HEK293T (cell line): ENCODE data around the gene CDKN2AIPNL.

ENCODE experiments used
- CTCF ChIA-PET: fragments of 350-600 bp; formaldehyde crosslinking; extraction: SDS; loops from one replicate; lab custom pipeline; 2021; ENCODE audit warnings: antibody characterized with exemption, inconsistent platforms; lab: Yijun Ruan, JAX
- POLR2A ChIA-PET: fragments of 350-600 bp; formaldehyde crosslinking; extraction: SDS; loops from one replicate; lab custom pipeline; 2020; ENCODE audit warnings: antibody characterized with exemption, inconsistent platforms; lab: Yijun Ruan, JAX
- DNase-seq: peaks from one replicate; pipeline ENCODE4 v3.0.0; 2012; ENCODE audit warnings: mixed read lengths; ENCODE audit errors: extremely low spot score
- ARNT ChIP-seq: fragments of 450-650 bp; IDR thresholded peaks from 2 replicates; pipeline ENCODE4 v1.6.1; 2017; ENCODE audit warnings: mild to moderate bottlenecking
- BHLHE40 ChIP-seq: fragments of 450-650 bp; IDR thresholded peaks from 2 replicates; pipeline ENCODE4 v1.6.1; 2016; ENCODE audit warnings: mild to moderate bottlenecking, moderate library complexity, borderline replicate concordance
- CTBP1 ChIP-seq: fragments of 450-650 bp; IDR thresholded peaks from 2 replicates; pipeline ENCODE4 v1.6.1; 2016; ENCODE audit warnings: borderline replicate concordance
- ELF4 ChIP-seq: fragments of 450-650 bp; IDR thresholded peaks from 2 replicates; pipeline ENCODE4 v1.6.1; 2017; ENCODE audit warnings: antibody characterized with exemption
- FOXA1 ChIP-seq: fragments of 450-650 bp; IDR thresholded peaks from 2 replicates; pipeline ENCODE4 v1.6.1; 2016; ENCODE audit warnings: mild to moderate bottlenecking
- FOXK2 ChIP-seq: fragments of 450-650 bp; IDR thresholded peaks from 2 replicates; pipeline ENCODE4 v1.6.1; 2016; ENCODE audit warnings: mild to moderate bottlenecking
- FOXM1 ChIP-seq: fragments of 450-650 bp; IDR thresholded peaks from 2 replicates; pipeline ENCODE4 v1.6.1; 2017; ENCODE audit warnings: mild to moderate bottlenecking, borderline replicate concordance
- HDGF ChIP-seq: fragments of 450-650 bp; IDR thresholded peaks from 2 replicates; pipeline ENCODE4 v1.6.1; 2017; ENCODE audit warnings: antibody characterized with exemption, borderline replicate concordance
- L3MBTL2 ChIP-seq: fragments of 450-650 bp; conservative IDR thresholded peaks from 2 replicates; pipeline ENCODE4 v1.6.1; 2016; ENCODE audit warnings: mild to moderate bottlenecking
- LEF1 ChIP-seq: fragments of 450-650 bp; IDR thresholded peaks from 2 replicates; pipeline ENCODE4 v1.6.1; 2017; ENCODE audit warnings: mild to moderate bottlenecking, borderline replicate concordance
- NFRKB ChIP-seq: fragments of 450-650 bp; IDR thresholded peaks from 2 replicates; pipeline ENCODE4 v1.6.1; 2016; ENCODE audit warnings: mild to moderate bottlenecking, moderate library complexity
- PKNOX1 ChIP-seq: fragments of 450-650 bp; IDR thresholded peaks from 2 replicates; pipeline ENCODE4 v1.6.1; 2016
- SP1 ChIP-seq: fragments of 450-650 bp; IDR thresholded peaks from 2 replicates; pipeline ENCODE4 v1.6.1; 2017
- SUZ12 ChIP-seq: fragments of 450-650 bp; IDR thresholded peaks from 2 replicates; pipeline ENCODE4 v1.6.1; 2016; ENCODE audit warnings: mild to moderate bottlenecking
- TARDBP ChIP-seq: fragments of 450-650 bp; IDR thresholded peaks from 2 replicates; pipeline ENCODE4 v1.6.1; 2016
- ZNF384 ChIP-seq: fragments of 450-650 bp; IDR thresholded peaks from 2 replicates; pipeline ENCODE4 v1.6.1; 2016

The CDKN2AIPNL gene

GRCh38 chr5:134440201-134440755 lies 28.6 kb upstream of the CDKN2AIPNL start:
- ChIA-PET POLR2A (no interaction called here), CTCF (no interaction called here)
- no peak for TF ChIP-seq ELF4
- no peak for TF ChIP-seq HDGF
- no peak for TF ChIP-seq FOXK2
- no peak for TF ChIP-seq SUZ12
- no peak for TF ChIP-seq PKNOX1
- TF ChIP-seq FOXA1: no peak
- no peak for TF ChIP-seq ARNT
- TF ChIP-seq LEF1: no peak
- no peak for TF ChIP-seq ZNF384
- TF ChIP-seq L3MBTL2: no peak
- no peak for TF ChIP-seq SP1
- TF ChIP-seq CTBP1: no peak
- TF ChIP-seq BHLHE40: no peak
- no peak for TF ChIP-seq TARDBP
- no peak for TF ChIP-seq FOXM1
- TF ChIP-seq NFRKB: no peak
- DNase-seq: no peak

- ChIA-PET POLR2A (no interaction called here), CTCF (no interaction called here)
- no peak for DNase-seq
- TF ChIP-seq HDGF (no peak), FOXK2 (no peak), ARNT (no peak), ZNF384 (no peak), LEF1 (no peak), PKNOX1 (no peak), NFRKB (no peak), BHLHE40 (no peak), FOXM1 (no peak), L3MBTL2 (no peak), SUZ12 (no peak), SP1 (no peak), CTBP1 (no peak), FOXA1 (no peak)
Observed at GRCh38 chr5:134439210-134439654, 27.6 kb upstream of the CDKN2AIPNL start.

GRCh38 chr5:134438721-134439123 lies 27.0 kb upstream of the CDKN2AIPNL start:
- POLR2A ChIA-PET: interaction anchor here (1.2 kb wide), 1 partner anchor 27 kb away, joined by 3 read pairs; no protein-coding TSS in a partner anchor
- no peak for DNase-seq

GRCh38 chr5:134437847-134438581 lies 26.3 kb upstream of the CDKN2AIPNL start:
- POLR2A ChIA-PET: interaction anchor here (1.2 kb wide), 1 partner anchor 28 kb away, joined by 3 read pairs; no protein-coding TSS in a partner anchor
- TF ChIP-seq TARDBP (no peak), BHLHE40 (no peak), FOXM1 (no peak), ARNT (no peak), FOXA1 (no peak), LEF1 (no peak), PKNOX1 (no peak), CTBP1 (no peak), SP1 (no peak)
- DNase-seq: no peak
- CTCF ChIA-PET: no interaction called here

More at GRCh38 chr5:134438721-134439123, 27.0 kb upstream of the CDKN2AIPNL start:
- CTCF ChIA-PET: no interaction called here
- TF ChIP-seq FOXK2 (no peak), SP1 (no peak), NFRKB (no peak), FOXA1 (no peak), SUZ12 (no peak), TARDBP (no peak), ZNF384 (no peak), LEF1 (no peak), HDGF (no peak), ARNT (no peak), CTBP1 (no peak), BHLHE40 (no peak), ELF4 (no peak), L3MBTL2 (no peak), FOXM1 (no peak)

GRCh38 chr5:134437340-134437846 lies 25.7 kb upstream of the CDKN2AIPNL start:
- ChIA-PET POLR2A (interaction anchor here (1.5 kb wide), 1 partner anchor 29 kb away, joined by 6 read pairs; no protein-coding TSS in a partner anchor), CTCF (interaction anchor here (2.1 kb wide), 1 partner anchor 150 kb away, joined by 5 read pairs; no protein-coding TSS in a partner anchor)
- no peak for TF ChIP-seq NFRKB
- no peak for TF ChIP-seq SP1
- no peak for TF ChIP-seq FOXK2
- TF ChIP-seq PKNOX1: no peak
- no peak for TF ChIP-seq LEF1
- no peak for TF ChIP-seq ZNF384
- DNase-seq: no peak
